Endodermal cell (in vitro differentiated cells): ENCODE data around the gene NKX6-1. TPM values are rescaled to one million over a fixed set of nuclear protein-coding genes. Genes with fewer than 3 reads are reported as not detected.

ENCODE experiments used
- DNase-seq: peaks from one replicate; pipeline ENCODE4 v3.0.0-alpha.2; 2017
- H3K27ac ChIP-seq: 2 replicates; pipeline ENCODE4 v1.5.1; 2013; ENCODE audit warnings: mild to moderate bottlenecking, low read depth, low read length, moderate library complexity
- H3K27me3 ChIP-seq: 2 replicates; pipeline ENCODE4 v1.6.1; 2013; ENCODE audit warnings: mild to moderate bottlenecking, low read length, moderate library complexity; ENCODE audit not compliant: insufficient read depth, control insufficient read depth, poor library complexity, severe bottlenecking
- H3K36me3 ChIP-seq: 2 replicates; pipeline ENCODE4 v1.7.0; 2013; ENCODE audit warnings: mild to moderate bottlenecking, low read length, moderate library complexity; ENCODE audit not compliant: control insufficient read depth, insufficient read depth
- H3K4me1 ChIP-seq: one replicate; pipeline ENCODE4 v1.7.0; 2013; ENCODE audit warnings: low read length; ENCODE audit not compliant: control insufficient read depth, insufficient read depth
- H3K4me3 ChIP-seq: 2 replicates; pipeline ENCODE4 v1.5.1; 2013; ENCODE audit warnings: mild to moderate bottlenecking, low read length, moderate library complexity
- H3K9ac ChIP-seq: 2 replicates; pipeline ENCODE4 v1.6.1; 2013; ENCODE audit warnings: mild to moderate bottlenecking, low read length, moderate library complexity; ENCODE audit not compliant: poor library complexity, severe bottlenecking; ENCODE audit errors: extremely low read depth
- H3K9me3 ChIP-seq: 2 replicates; pipeline ENCODE4 v1.6.1; 2013; ENCODE audit warnings: mild to moderate bottlenecking, low read length, moderate library complexity; ENCODE audit not compliant: control insufficient read depth
- H3K27ac Mint-ChIP-seq: 2 replicates; pipeline ENCODE4 v1.8.0; 2020; ENCODE audit warnings: mixed read lengths
- H3K27me3 Mint-ChIP-seq: 2 replicates; pipeline ENCODE4 v1.8.0; 2021; ENCODE audit warnings: mild to moderate bottlenecking, mixed read lengths; ENCODE audit not compliant: insufficient read depth
- H3K36me3 Mint-ChIP-seq: 2 replicates; pipeline ENCODE4 v1.8.0; 2020; ENCODE audit warnings: low read depth, mixed read lengths
- H3K4me1 Mint-ChIP-seq: 2 replicates; pipeline ENCODE4 v1.8.0; 2020; ENCODE audit warnings: mixed read lengths
- H3K4me3 Mint-ChIP-seq: 2 replicates; pipeline ENCODE4 v1.8.0; 2020; ENCODE audit warnings: mild to moderate bottlenecking, moderate library complexity, mixed read lengths
- H3K9me3 Mint-ChIP-seq: 2 replicates; pipeline ENCODE4 v1.8.0; 2020; ENCODE audit warnings: mild to moderate bottlenecking, mixed read lengths
- WGBS, 2 experiments: methylation state at CpG; one replicate each; pipeline versions ENCODE4 v1.1.5 to v1.1.7; 2013; ENCODE audit warnings: missing lambda C conversion rate in 2 of 2, mixed read lengths in 1 of 2; ENCODE audit not compliant: insufficient coverage in 1 of 2, insufficient read length in 1 of 2; 5-methylcytosine and 5-hydroxymethylcytosine counted together
- total RNA-seq, 2 donors: library from RNA; stranded (reverse); fragmentation: NEBNext Ultra II Directional in 1 of 2; extraction: Animal tissue kit (Norgen Biotek cat#: 25700) in 1 of 2; gene quantifications; 2 replicates in 1 of 2; 3 replicates in 1 of 2; pipeline ENCODE4 v1.2.1, GENCODE V29; 2021
- TF ChIP-seq, protein P1 (sequence below): fragments of 200-600 bp; sonication (generic); conservative IDR thresholded peaks from 2 replicates; pipeline ENCODE4 v1.5.0; 2021; ENCODE audit warnings: antibody characterized with exemption, mild to moderate bottlenecking

Gene NKX6-1
- total RNA-seq, 2 donors from 2014 or later, result not detected

DNA sequence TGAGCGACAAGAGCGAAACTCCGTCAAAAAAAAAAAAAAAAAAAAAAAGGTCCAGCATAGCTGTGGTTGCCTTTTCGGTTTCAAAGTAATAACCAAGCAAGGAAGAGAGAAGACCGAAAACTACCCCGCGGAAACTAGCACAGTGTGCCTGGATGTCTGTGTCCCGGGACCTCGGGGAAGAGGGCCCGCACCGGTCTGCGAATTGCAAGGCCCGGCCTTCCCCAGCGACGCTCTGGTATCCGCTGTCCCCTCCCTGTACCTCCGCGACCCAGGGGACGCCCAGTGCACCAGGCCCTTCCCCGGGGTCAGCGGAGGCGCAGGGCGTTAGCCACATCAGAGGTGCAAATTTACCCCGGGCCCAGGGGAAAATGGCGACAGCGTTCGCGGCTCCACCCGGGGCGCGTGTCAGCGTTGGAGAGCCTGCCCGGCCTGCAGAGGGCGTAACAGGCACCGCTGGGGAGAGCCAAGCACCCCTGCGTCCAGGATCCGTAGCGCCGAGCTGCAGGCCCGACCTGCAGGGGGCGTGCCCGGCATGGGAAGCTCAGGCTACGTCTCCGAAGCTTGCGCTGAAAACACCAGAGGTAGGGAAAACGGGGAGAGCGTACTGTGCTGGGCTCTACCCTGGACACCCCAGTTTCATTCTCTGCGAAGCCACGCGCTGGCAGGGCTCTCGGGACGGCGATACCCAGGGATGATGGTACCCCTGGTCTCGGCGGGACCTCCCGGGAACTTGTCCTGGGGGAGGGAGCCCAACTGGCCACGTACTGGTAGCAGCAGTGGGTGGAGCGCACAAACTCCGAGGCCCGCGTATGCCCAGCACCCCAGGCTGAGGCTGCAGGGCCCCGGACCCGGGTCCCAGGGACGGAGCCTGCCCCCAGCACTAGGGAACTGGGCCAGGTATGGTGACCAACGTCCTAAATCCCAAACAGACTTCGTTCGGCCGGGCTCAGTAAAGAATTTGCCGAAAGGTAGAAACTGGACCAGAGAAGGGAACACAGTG, 16.2 kb downstream of the NKX6-1 start:
- no peaks in the 10 kb centered on the region for H3K36me3 ChIP-seq
- TF ChIP-seq, protein P1, sequence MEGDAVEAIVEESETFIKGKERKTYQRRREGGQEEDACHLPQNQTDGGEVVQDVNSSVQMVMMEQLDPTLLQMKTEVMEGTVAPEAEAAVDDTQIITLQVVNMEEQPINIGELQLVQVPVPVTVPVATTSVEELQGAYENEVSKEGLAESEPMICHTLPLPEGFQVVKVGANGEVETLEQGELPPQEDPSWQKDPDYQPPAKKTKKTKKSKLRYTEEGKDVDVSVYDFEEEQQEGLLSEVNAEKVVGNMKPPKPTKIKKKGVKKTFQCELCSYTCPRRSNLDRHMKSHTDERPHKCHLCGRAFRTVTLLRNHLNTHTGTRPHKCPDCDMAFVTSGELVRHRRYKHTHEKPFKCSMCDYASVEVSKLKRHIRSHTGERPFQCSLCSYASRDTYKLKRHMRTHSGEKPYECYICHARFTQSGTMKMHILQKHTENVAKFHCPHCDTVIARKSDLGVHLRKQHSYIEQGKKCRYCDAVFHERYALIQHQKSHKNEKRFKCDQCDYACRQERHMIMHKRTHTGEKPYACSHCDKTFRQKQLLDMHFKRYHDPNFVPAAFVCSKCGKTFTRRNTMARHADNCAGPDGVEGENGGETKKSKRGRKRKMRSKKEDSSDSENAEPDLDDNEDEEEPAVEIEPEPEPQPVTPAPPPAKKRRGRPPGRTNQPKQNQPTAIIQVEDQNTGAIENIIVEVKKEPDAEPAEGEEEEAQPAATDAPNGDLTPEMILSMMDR, result peak; percentile 92
- no peak overlapping the region for H3K27ac Mint-ChIP-seq
- peaks cover 2% of the 10 kb centered on the region for H3K9me3 Mint-ChIP-seq
- no peaks in the 10 kb centered on the region for H3K36me3 Mint-ChIP-seq
- peak overlapping the region; percentile 43 for H3K4me3 Mint-ChIP-seq
- DNase-seq, result peak; percentile 89
- no peak overlapping the region for H3K27ac ChIP-seq
- H3K4me3 ChIP-seq, result no peak overlapping the region
- peaks cover 96% of the 10 kb centered on the region for H3K27me3 Mint-ChIP-seq
- peaks cover 81% of the 10 kb centered on the region for H3K27me3 ChIP-seq
- H3K4me1 Mint-ChIP-seq, result peaks cover 3% of the 10 kb centered on the region
- 89 to 94% methylated on average over 50 to 69 of the region's 69 CpGs for WGBS, 2 experiments
- no peaks in the 10 kb centered on the region for H3K4me1 ChIP-seq
- H3K9me3 ChIP-seq, result no peaks in the 10 kb centered on the region
- no peak overlapping the region for H3K9ac ChIP-seq

DNA sequence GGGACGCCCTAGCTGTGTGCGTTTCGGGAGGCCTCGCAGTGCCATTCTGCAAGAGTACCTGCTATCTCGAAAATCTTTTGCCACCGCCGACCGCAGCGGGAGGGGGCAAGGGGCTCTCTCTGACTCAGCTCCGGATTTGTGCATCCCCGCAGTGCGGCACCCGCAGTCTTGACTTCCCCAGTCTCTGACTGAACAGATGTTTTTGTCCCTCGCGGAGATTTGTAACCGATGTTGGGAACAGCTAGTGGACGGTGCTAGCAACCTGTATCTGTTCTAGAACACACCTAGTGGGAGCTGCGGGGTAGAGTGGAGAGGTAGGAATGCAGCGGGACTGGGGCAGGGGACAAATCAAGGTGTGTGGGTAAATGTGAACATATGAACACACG, 17.2 kb downstream of the NKX6-1 start:
- Histone ChIP-seq H3K9me3 (no peaks in the 10 kb centered on the region), H3K9ac (no peak overlapping the region), H3K4me3 (peak overlapping the region; percentile 62), H3K4me1 (no peaks in the 10 kb centered on the region), H3K27me3 (peaks cover 73% of the 10 kb centered on the region), H3K36me3 (no peaks in the 10 kb centered on the region), H3K27ac (no peak overlapping the region)
- TF ChIP-seq, protein P1, result no peak
- Mint-ChIP-seq H3K27ac (no peak overlapping the region), H3K27me3 (peaks cover 90% of the 10 kb centered on the region), H3K36me3 (no peaks in the 10 kb centered on the region), H3K4me1 (peaks cover 3% of the 10 kb centered on the region), H3K9me3 (peaks cover 2% of the 10 kb centered on the region), H3K4me3 (peak overlapping the region; percentile 43)
- DNase-seq, result peak; percentile 73
- 13 to 15% methylated on average over 15 to 20 of the region's 20 CpGs for WGBS, 2 experiments

DNA sequence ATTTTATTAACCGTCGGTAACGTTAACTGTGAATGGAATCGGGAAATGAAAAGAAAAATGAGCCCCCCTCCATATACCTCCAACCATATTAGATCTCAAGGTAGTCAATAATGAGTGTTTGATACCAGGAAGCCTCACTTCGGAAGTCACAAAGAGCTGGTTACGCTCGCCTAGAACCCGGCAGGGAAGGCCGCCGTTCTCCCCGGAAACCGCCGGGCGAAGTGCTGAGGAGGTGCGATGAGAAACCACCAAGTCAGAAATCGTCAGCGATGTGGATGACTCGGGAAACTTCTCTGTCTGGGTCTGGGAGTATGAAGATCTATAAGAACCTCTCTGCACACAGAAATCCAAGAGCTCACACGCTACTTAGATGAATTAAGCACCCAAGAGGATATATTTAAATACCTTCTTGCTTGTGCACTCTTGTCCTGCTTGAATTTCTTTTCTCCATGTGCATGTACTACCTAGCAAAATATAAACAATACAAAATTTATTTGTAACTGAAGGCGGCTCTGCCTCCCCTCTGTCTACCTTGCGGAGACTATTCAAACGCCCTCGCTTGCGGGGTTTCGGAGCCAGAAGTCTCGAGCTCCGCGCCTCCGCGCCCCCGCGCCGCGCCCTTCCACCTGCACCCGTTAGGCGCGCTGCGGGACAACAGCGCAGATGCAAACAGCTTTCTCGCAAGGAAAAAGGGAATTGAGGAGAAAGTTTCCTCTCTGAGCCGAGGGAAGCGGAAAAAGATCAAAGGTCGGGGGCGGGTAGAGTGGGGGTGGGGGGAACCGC, 17.8 kb downstream of the NKX6-1 start:
- H3K27me3 Mint-ChIP-seq, result peaks cover 84% of the 10 kb centered on the region
- H3K4me1 Mint-ChIP-seq, result peaks cover 3% of the 10 kb centered on the region
- H3K9me3 Mint-ChIP-seq, result peaks cover 2% of the 10 kb centered on the region
- Histone ChIP-seq H3K9me3 (no peaks in the 10 kb centered on the region), H3K9ac (no peak overlapping the region), H3K36me3 (no peaks in the 10 kb centered on the region), H3K27me3 (peaks cover 68% of the 10 kb centered on the region), H3K4me1 (no peaks in the 10 kb centered on the region), H3K27ac (no peak overlapping the region), H3K4me3 (peak overlapping the region; percentile 62)
- H3K27ac Mint-ChIP-seq, result no peak overlapping the region
- TF ChIP-seq, protein P1, result no peak
- H3K36me3 Mint-ChIP-seq, result no peaks in the 10 kb centered on the region
- peak; percentile 68 for DNase-seq
- peak overlapping the region; percentile 43 for H3K4me3 Mint-ChIP-seq
- WGBS, 2 experiments, result 16% methylated on average over 23 to 45 of the region's 45 CpGs
